A204.1 (cell line): ENCODE data around the gene CPLX1.
"Not testable (repeated sequence)": the region's sequence is repeated elsewhere in the genome, so short reads cannot be mapped to it uniquely, and the experiment has no call there.

ENCODE experiments used
- FAIRE-seq: peaks from 2 replicates; lab custom pipeline; 2012; peaks lifted over from hg19 to GRCh38; lab: Jason Lieb, UNC

The CPLX1 gene

GRCh38 chr4:754221-755120, 71.5 kb downstream of the CPLX1 start:
- FAIRE-seq = no peak

- not testable (repeated sequence) for FAIRE-seq
Observed at GRCh38 chr4:753186-753585, 72.7 kb downstream of the CPLX1 start.

DNA sequence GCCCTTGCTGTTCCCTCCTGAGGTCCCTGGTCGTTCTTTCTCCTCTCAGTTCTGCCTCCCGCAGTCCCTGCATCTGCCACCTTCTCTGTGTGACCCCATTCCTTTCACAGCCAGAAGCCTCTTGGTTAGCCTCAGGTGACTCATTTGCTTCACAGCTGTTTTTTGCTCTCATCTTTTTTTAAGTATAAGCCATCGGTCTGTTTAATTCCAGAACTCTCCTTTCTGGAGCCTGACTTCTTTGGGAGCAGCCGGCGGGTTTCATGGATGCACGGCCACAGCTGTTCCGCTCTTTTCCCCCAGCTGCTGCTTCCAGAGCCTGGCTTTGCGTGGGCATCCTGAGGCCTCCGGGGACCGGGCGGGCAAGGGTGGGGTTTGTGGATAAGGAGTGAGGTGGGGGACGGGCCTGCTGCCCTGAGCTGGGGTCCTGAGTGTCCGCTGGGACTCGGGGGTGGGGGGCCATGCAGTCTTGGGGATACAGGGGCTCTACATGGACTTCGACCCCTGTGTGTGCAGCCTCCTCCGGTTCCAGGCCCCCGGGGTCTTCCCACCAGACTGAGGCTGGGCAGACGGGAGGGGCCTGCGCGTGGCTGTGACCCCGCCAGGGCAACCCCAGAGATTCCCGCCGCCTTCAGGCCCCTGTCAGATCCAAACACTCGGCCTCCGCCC, 73.6 kb downstream of the CPLX1 start:
- FAIRE-seq = no peak

GRCh38 chr4:751676-752075, 74.3 kb downstream of the CPLX1 start:
- FAIRE-seq = no peak

DNA sequence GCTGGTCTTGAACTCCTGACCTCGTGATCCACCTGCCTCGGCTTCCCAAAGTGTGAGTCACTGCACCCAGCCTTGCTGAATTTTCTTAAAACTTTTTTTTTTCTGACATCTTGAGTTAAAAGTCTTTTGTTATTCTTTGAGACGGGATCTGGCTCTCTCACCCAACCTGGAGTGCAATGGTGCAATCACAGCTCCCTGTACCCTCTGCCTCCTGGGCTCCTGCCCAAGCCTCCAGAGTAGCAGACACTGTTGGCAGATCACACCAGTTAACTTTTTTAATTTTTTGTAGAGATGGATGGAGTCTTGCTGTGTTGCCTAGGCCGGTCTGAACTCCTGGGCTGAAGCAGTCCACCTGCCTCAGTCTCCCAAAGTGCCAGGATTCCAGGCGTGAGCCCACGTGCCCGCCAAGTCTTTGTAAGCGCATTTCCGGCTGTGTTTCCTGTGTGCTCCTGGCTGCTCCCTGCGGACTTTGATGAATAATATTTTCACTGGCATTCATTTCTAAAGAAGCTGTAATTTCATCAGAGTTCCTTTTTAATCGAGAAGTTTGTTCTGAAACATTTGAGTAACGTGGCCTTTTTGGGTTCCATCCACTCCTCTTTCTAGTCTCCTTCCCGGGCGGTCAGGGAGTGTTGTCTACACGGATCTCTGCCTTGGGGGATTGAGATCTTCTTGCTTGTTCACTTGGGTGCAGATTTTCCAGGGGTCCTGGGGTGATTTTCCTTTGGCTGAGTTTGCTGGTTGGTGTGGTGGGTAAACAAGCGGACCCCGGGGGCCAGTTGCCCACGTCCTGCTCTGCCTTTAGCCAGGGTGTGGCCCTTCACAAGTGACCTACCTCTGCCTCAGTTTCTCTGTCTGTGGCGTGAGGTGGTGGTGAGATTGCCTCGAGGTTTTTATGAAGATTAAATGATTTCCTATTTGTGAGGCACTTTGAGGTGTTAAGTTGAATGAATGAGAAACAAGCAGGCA, 75.9 kb downstream of the CPLX1 start:
- no peak for FAIRE-seq

DNA sequence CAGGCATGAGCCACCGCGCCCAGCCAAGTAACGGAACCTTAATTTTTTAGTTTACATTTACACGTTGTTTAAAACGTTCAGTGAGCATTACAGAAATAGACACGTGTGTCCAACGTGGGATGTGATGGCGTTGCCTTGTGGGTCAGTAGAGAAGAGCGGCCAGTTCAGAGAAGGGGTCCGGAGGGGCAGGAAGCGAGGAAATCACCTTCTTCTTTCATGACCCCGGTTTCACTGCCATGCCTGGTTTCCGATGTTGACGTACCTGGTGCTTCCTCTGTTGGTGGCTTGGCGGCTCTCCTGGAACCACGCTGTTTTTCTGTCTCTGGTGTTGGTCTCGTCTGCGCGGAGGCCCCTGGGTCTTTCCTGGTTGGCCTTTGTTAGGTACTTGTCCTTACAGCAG, 77.5 kb downstream of the CPLX1 start:
- no peak for FAIRE-seq

DNA sequence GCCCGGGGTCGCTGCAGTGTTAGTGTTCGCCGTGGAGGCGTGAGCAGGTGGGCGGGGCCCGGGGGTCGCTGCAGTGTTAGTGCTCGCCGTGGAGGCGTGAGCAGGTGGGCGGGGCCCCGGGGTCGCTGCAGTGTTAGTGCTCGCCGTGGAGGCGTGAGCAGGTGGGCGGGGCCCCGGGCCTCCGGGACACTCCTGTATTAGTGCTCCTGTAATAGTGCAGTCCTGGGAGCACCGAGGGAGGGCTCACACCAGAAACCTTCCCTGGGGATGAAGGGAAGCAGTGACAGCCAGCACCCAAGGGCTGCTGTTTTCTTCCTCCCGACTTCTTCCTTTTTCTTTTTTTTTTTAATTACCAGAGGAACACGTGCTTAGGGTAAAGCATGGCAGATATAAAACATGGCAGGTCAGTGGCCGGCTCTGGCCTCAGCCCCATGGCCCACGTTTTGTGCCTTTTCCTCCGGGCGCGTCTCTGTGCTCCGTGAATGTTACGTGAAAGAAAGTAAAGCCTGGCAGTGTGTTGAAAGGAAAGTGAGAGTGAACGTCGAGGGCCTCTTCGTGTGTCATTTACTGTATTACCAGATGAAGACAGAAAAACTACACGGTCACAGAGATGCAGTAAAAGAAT, 78.3 kb downstream of the CPLX1 start:
- FAIRE-seq = no peak

GRCh38 chr4:744212-744841, 81.6 kb downstream of the CPLX1 start:
- FAIRE-seq = no peak

DNA sequence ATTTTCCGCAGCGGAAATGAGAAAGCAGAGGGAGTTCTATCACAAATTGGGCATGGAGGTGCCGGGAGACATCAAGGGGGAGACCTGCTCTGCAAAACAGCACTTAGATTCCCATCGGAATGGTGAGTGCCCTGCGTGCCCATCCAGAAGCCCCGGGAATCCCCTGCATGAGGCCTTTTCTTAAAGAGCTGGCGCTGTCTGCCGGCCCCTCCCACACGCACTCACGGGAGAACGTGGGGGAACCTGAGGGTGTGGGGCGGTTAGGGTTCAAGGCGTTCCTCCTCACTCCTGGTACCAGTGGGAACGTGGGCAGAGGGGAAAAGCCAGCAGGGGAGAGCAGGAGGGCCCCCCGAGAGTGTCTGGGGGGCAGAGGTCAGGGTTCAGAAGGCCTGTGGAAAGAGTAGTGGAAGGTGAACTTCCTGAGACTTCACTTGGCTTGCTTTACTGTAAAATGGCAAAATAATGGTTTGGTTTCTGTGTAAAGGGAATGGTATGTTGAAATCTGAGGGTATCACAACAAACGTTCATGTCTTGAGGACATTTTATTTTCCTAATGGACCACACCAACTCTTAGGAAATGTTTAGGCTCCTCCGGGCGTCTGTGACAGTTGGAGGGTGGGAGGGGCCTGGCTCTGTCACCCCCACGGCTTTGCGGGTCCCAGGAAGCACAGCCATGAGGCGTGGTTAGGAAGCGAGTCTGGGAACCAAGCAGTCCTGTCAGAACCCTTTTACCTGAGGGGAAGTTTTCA, 82.3 kb downstream of the CPLX1 start:
- FAIRE-seq = no peak

GRCh38 chr4:742742-743311, 83.1 kb downstream of the CPLX1 start:
- no peak for FAIRE-seq

DNA sequence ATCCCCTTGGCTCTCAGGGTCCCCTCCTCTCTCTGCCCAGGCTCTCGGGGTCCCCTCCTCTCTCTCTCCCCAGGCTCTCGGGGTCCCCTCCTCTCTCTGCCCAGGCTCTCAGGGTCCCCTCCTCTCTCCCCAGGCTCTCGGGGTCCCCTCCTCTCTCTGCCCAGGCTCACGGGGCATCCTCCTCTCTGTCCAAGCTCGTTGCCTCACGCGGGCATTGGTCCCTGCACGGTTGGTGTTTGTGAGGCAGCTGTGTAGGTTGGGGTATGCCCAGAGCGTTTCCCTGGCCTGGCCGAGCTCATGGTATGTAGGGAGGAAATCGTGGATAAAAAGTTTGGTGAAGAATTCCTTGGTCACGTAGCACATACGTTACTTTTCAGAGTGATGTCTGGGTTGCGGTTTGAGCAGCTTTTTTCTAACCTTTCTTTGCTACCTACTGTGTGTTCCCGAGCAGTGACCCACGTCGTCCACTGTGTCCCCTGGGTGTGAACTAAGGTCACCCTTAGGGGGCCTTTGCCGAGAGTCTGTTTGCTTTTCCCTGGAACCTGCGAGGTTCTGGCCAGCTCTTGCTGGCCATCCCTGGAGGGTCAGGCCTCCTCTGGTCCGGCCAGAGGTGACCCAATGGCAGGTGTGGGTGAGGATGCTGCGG, 83.7 kb downstream of the CPLX1 start:
- FAIRE-seq = no peak

- no peak for FAIRE-seq
Observed at GRCh38 chr4:740656-741282, 85.2 kb downstream of the CPLX1 start.

DNA sequence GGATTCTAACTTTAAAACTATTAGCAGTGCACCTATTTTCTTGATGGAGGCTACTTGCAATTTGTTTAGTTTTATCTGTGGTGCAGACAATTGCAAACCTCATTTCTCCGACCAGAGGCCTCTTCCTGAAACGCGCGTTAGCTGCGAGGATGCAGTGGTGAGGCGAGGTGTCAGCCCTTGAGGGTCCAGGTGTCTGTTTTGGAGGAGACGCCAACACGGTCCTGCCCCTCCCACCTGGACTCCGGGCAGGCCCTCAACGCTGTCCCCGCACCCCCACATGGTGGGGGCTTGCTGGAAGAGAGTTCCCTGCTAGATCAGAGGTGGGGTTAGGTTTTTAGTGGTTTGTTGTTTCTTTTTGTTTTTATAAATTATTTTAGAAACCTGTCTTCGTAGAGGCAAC, 85.9 kb downstream of the CPLX1 start:
- FAIRE-seq = no peak

DNA sequence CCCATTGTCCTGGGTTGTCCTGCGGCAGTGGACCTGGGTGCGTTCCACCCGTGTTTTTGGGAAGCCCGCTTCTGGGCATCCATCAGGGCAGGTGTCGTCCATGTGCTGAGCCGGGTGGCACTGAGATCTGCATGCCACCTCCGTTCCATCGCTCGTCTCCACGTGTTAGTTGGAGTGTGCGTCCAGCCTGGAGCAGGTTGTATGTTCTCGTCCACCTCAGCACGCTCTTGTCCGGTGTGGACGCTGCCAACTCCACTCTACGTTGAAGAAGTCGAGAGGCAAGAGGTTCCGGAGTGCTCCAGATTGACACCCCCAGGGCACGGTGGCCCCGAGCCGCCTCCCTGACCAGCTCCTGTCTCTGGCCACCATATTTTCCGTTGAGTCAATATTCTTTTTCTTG, 86.4 kb downstream of the CPLX1 start:
- FAIRE-seq = no peak

DNA sequence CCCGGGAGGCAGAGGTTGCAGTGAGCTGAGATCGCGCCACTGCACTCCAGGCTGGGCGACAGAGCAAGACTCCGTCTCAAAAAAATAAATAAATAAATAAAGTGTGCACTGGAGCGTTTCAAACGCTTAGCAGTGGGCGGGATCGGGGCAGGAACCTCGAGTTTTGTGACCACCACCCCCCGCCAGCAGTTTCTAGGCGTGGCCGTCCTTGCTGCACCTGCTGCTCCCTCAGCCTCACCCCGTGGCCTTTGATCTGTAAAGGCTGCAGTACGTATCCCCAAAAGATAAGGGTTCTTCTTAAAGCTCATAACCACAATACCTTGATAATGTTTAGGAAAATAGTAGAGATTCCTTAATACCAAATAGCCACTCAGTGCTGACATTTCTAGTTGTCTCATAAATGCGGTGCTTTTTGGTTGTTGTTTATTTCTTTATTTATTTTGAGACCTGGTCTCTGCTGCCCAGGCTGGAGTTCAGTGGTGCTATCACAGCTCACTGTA, 87.1 kb downstream of the CPLX1 start:
- FAIRE-seq = no peak

- not testable (repeated sequence) for FAIRE-seq
Observed at GRCh38 chr4:736561-736960, 89.4 kb downstream of the CPLX1 start.

- FAIRE-seq = no peak
Observed at GRCh38 chr4:735583-735982, 90.3 kb downstream of the CPLX1 start.
